PC-3 (cell line): ENCODE data around the gene PFDN2.

Experiments
- CTCF ChIP-seq: fragments of 300-600 bp; sonication (generic); conservative IDR thresholded peaks from 2 replicates; pipeline ENCODE4 v1.5.1; 2017; ENCODE audit warnings: antibody characterized with exemption, low read depth, mild to moderate bottlenecking, low read length
- EZH2 ChIP-seq: fragments of 300-600 bp; sonication (generic); IDR thresholded peaks from one replicate; pipeline ENCODE4 v1.6.1; 2017; ENCODE audit warnings: antibody characterized with exemption, mild to moderate bottlenecking, low read length; ENCODE audit not compliant: unreplicated experiment

GRCh38 chr1:161098210-161099068, 19.4 kb downstream of the PFDN2 start, which contains the start of gene KLHDC9:
- TF ChIP-seq EZH2: no peak
- no peak for TF ChIP-seq CTCF
